ENCODE results near the gene MRPL43. TPM values are rescaled to one million over a fixed set of nuclear protein-coding genes. Genes with fewer than 3 reads are reported as not detected.

Gene MRPL43
- total RNA-seq, 2 experiments from 2014 or later: 53.8 to 56.2 TPM

GRCh38 chr10:100983868-100984671 is 3.2 kb downstream of the MRPL43 start:
- TF ChIP-seq CTCF (conservative IDR thresholded peaks at IDR 0.05; ENCODE audit: low read length): no peak
- TF ChIP-seq EZH2phosphoT487 (IDR thresholded peaks at IDR 0.05; ENCODE audit: borderline replicate concordance, low read depth, low read length): no peak
- no peaks in the 10 kb centered on the region for H3K9me3 ChIP-seq (ENCODE audit: low read length)
- no peak for DNase-seq (ENCODE audit: low spot score)
- H3K79me2 ChIP-seq (ENCODE audit: insufficient read depth, low read depth, low read length): peaks cover 31% of the 10 kb centered on the region
- H3K36me3 ChIP-seq (ENCODE audit: insufficient read depth, low read length): peaks cover 7% of the 10 kb centered on the region; the same call in 1 of the 2 replicates
- no peak overlapping the region for H2AFZ ChIP-seq (ENCODE audit: low read length)
- no peaks in the 10 kb centered on the region for H3K9me2 ChIP-seq (ENCODE audit: insufficient read depth, low read length)
- peaks cover 27% of the 10 kb centered on the region for H3K4me1 ChIP-seq (ENCODE audit: insufficient read depth, low read length, poor library complexity, severe bottlenecking)
- ChIA-PET CTCF (ENCODE audit: unreplicated experiment) (no interaction called here), POLR2A (interaction anchor here (0.6 to 0.9 kb wide), 2 partner anchors 30 to 1319 kb away, joined by 3 read pairs; no protein-coding TSS in a partner anchor)
- no TSS peak for BruUV-seq (replicated peaks)
- no peak overlapping the region for H3K27ac ChIP-seq (ENCODE audit: low read depth, low read length, poor library complexity, severe bottlenecking)
- intact Hi-C loops (cut with micrococcal nuclease; ENCODE audit: unreplicated experiment): no loop called here
- no peak overlapping the region for H3K4me2 ChIP-seq (ENCODE audit: low read length)
- 0 out of 2 replicates have a peak, but pooled peaks cover 4% of the 10 kb centered on the region for H4K20me1 ChIP-seq (ENCODE audit: insufficient read depth, low read length)
- no peak overlapping the region for H3K4me3 ChIP-seq (ENCODE audit: low read depth, low read length, poor library complexity, severe bottlenecking)

- CTCF ChIA-PET (ENCODE audit: unreplicated experiment): no interaction called here
- Histone ChIP-seq H3K79me2 (ENCODE audit: insufficient read depth, low read depth, low read length) (peaks cover 22% of the 10 kb centered on the region), H3K4me1 (ENCODE audit: insufficient read depth, low read length, poor library complexity, severe bottlenecking) (peaks cover 18% of the 10 kb centered on the region), H3K4me3 (ENCODE audit: low read depth, low read length, poor library complexity, severe bottlenecking) (no peak overlapping the region), H3K36me3 (ENCODE audit: insufficient read depth, low read length) (no peaks in the 10 kb centered on the region; the same call in 1 of the 2 replicates), H3K9me3 (ENCODE audit: low read length) (no peaks in the 10 kb centered on the region), H3K9me2 (ENCODE audit: insufficient read depth, low read length) (no peaks in the 10 kb centered on the region), H2AFZ (ENCODE audit: low read length) (no peak overlapping the region), H3K27ac (ENCODE audit: low read depth, low read length, poor library complexity, severe bottlenecking) (no peak overlapping the region), H4K20me1 (ENCODE audit: insufficient read depth, low read length) (0 out of 2 replicates have a peak, but pooled peaks cover 2% of the 10 kb centered on the region), H3K4me2 (ENCODE audit: low read length) (no peak overlapping the region)
- POLR2A ChIA-PET: no interaction called here
- no TSS peak for BruUV-seq (replicated peaks)
- intact Hi-C loops (cut with micrococcal nuclease; ENCODE audit: unreplicated experiment): no loop called here
- DNase-seq (ENCODE audit: low spot score): no peak
- TF ChIP-seq EZH2phosphoT487 (IDR thresholded peaks at IDR 0.05; ENCODE audit: borderline replicate concordance, low read depth, low read length) (no peak), CTCF (conservative IDR thresholded peaks at IDR 0.05; ENCODE audit: low read length) (no peak)
These were observed 4.1 kb downstream of the MRPL43 start for GRCh38 chr10:100982916-100983830.

Measured in OCI-LY7 (cell line).